Psoas muscle (tissue), 8 donors: ENCODE measurements around the gene PLXND1. TPM values are rescaled to one million over a fixed set of nuclear protein-coding genes. Genes with fewer than 3 reads are reported as not detected.
A peak's percentile ranks its signal among the peaks of the same experiment; 100 is the strongest.

Experiments
- ATAC-seq, 4 donors: fragments of 200-7000 bp; cut with Tn5 transposase; one replicate each; pipeline ENCODE4 v1.9.1; 2020; ENCODE audit warnings: moderate library complexity in 3 of 4, mild to moderate bottlenecking in 2 of 4
- DNase-seq, 2 donors: peaks; one replicate each; pipeline ENCODE4 v3.0.0-alpha.2; 2020
- H3K27ac ChIP-seq: fragments of 200-600 bp; one replicate; pipeline ENCODE4 v1.8.0; 2022
- H3K27me3 ChIP-seq, 3 donors: fragments of 200-600 bp in 1 of 3; one replicate each; pipeline versions ENCODE4 v1.6.1 to v1.8.0; 2013 to 2022; ENCODE audit warnings: low read length in 2 of 3, mild to moderate bottlenecking in 2 of 3, moderate library complexity in 1 of 3; ENCODE audit not compliant: insufficient read depth in 3 of 3
- H3K36me3 ChIP-seq, 2 donors: fragments of 200-600 bp in 1 of 2; one replicate each; pipeline versions ENCODE4 v1.6.1 to v1.8.0; 2013 to 2022; ENCODE audit warnings: low read depth in 1 of 2, mild to moderate bottlenecking in 1 of 2, moderate library complexity in 1 of 2; ENCODE audit not compliant: insufficient read depth in 1 of 2
- H3K4me1 ChIP-seq: fragments of 200-600 bp; one replicate; pipeline ENCODE4 v1.8.0; 2022
- H3K4me3 ChIP-seq: fragments of 200-600 bp; one replicate; pipeline ENCODE4 v1.8.0; 2022; ENCODE audit warnings: mild to moderate bottlenecking
- H3K9me3 ChIP-seq: fragments of 200-600 bp; one replicate; pipeline ENCODE4 v1.8.0; 2022
- CTCF ChIP-seq: fragments of 200-600 bp; IDR thresholded peaks from one replicate; pipeline ENCODE4 v1.8.0; 2022; ENCODE audit warnings: antibody characterized with exemption
- WGBS, 3 donors: extraction: QIAGEN DNeasy Blood & Tissue Kit; methylation state at CpG; one replicate each; pipeline versions ENCODE4 v1.1.6 to v1.1.7; 2013; 5-methylcytosine and 5-hydroxymethylcytosine counted together
- intact Hi-C, 2 donors: fragments of 100-400 bp; cut with DNase I; formaldehyde crosslinking; loops; one replicate each; pipeline versions ENCODE4 v1.11.0 to v1.14.2; 2022
- polyA plus RNA-seq, 3 donors: library from polyadenylated mRNA; stranded (reverse); fragments of 200-250 nt; gene quantifications; one replicate each; pipeline ENCODE4 v1.2.3, GENCODE V29; 2013
- total RNA-seq, 4 donors: library from RNA; stranded (reverse); fragmentation: NEBNext Ultra II Directional in 2 of 4; extraction: Animal tissue kit (Norgen Biotek cat#: 25700) in 2 of 4; gene quantifications; one replicate each; pipeline versions ENCODE4 v1.2.1 to v1.2.4, GENCODE V29; 2021 to 2023
- donor health status: healthy with polysubstance abuse.
- donor health status: DM: no; HTN: no; CAD: no; lungs with moderate emphysema.
- donor health status: Bipolar disorder and iron deficiency.
- donor health status: healthy.
- donor health status: DM: yes; HTN: yes; CAD: no.
- donor health status: DM: no; HTN: no; CAD: no.
- donor health status: DM: no; HTN: no; CAD: no.
- donor health status: DM: yes; HTN: yes; CAD: no.

PLXND1 gene
- total and polyA plus RNA-seq, 7 donors = 15.5 to 49.9 (median 28.2) TPM

- no peak for TF ChIP-seq CTCF
- no peaks in the 10 kb centered on the region for H3K27me3 ChIP-seq
- intact Hi-C loops = no loop called here
- WGBS, 3 donors = 29 to 38% (median 37%) methylated on average over 13 to 18 of the region's 18 CpGs
- peak overlapping the region; percentile 4 for H3K4me3 ChIP-seq
- peak overlapping the region; percentile 66 for H3K27ac ChIP-seq
- H3K4me1 ChIP-seq = peaks cover 24% of the 10 kb centered on the region
- peak; percentile 85 to 91 for DNase-seq
- no peaks in the 10 kb centered on the region for H3K9me3 ChIP-seq
- peak; percentile 48 to 70 (median 62) for ATAC-seq
- H3K36me3 ChIP-seq = peaks cover 0 to 44% of the 10 kb centered on the region in 2 donors
Observed at GRCh38 chr3:129560911-129561594, 45.4 kb downstream of the PLXND1 start.

- no peak for TF ChIP-seq CTCF
- Histone ChIP-seq H3K36me3 (peaks cover 0 to 43% of the 10 kb centered on the region in 2 donors), H3K9me3 (no peaks in the 10 kb centered on the region), H3K27ac (peak overlapping the region; percentile 66), H3K4me1 (peaks cover 25% of the 10 kb centered on the region), H3K4me3 (peak overlapping the region; percentile 4), H3K27me3 (no peaks in the 10 kb centered on the region)
- DNase-seq (peak; percentile 59 to 75), ATAC-seq (peak in 1 of 4 donors; percentile 15)
- WGBS, 3 donors = 55 to 67% (median 63%) methylated on average over 14 to 16 of the region's 16 CpGs
- intact Hi-C loops = no loop called here
Observed at GRCh38 chr3:129560269-129560787, 46.1 kb downstream of the PLXND1 start.

- Histone ChIP-seq H3K4me1 (peaks cover 27% of the 10 kb centered on the region), H3K36me3 (peaks cover 0 to 43% of the 10 kb centered on the region in 2 donors), H3K9me3 (no peaks in the 10 kb centered on the region), H3K27ac (no peak overlapping the region), H3K27me3 (no peaks in the 10 kb centered on the region), H3K4me3 (no peak overlapping the region)
- intact Hi-C loops = no loop called here
- TF ChIP-seq CTCF = no peak
- DNase-seq (peak; percentile 12 to 46), ATAC-seq (no peak)
- WGBS, 3 donors = 70 to 85% (median 75%) methylated on average over 20 of the region's 20 CpGs
Observed at GRCh38 chr3:129559565-129560079, 46.9 kb downstream of the PLXND1 start.

- no peak overlapping the region for H3K4me3 ChIP-seq
- H3K36me3 ChIP-seq = peaks cover 0 to 43% of the 10 kb centered on the region in 2 donors
- no peaks in the 10 kb centered on the region for H3K9me3 ChIP-seq
- H3K4me1 ChIP-seq = peaks cover 27% of the 10 kb centered on the region
- no peak for TF ChIP-seq CTCF
- 63 to 81% (median 67%) methylated on average over 10 to 11 of the region's 11 CpGs for WGBS, 3 donors
- no peaks in the 10 kb centered on the region for H3K27me3 ChIP-seq
- intact Hi-C loops = no loop called here
- ATAC-seq = peak in 3 of 4 donors; percentile 15 to 53 (median 35)
- no peak overlapping the region for H3K27ac ChIP-seq
- peak; percentile 46 to 61 for DNase-seq
Observed at GRCh38 chr3:129558772-129559564, 47.5 kb downstream of the PLXND1 start.
